GM19351 (cell line): ENCODE results near the gene FAM8A1.
A peak's percentile ranks its signal among the peaks of the same experiment; 100 is the strongest.

ENCODE experiments used
- ATAC-seq: cut with Tn5 transposase; IDR thresholded peaks from one replicate; pipeline ENCODE4 v1.9.1; 2021; ENCODE audit warnings: mild to moderate bottlenecking, moderate library complexity; ENCODE audit not compliant: unreplicated experiment

Gene FAM8A1

GRCh38 chr6:17600527-17601385, 654 bp downstream of the FAM8A1 start:
- peak; percentile 54 for ATAC-seq

GRCh38 chr6:17601386-17601703, 1.2 kb downstream of the FAM8A1 start:
- ATAC-seq, result no peak

- no peak for ATAC-seq
Measured at GRCh38 chr6:17602888-17603287, 2.8 kb downstream of the FAM8A1 start.

- no peak for ATAC-seq
Measured at GRCh38 chr6:17606606-17607005, 6.5 kb downstream of the FAM8A1 start.

- ATAC-seq, result no peak
Measured at GRCh38 chr6:17610835-17611234, 10.7 kb downstream of the FAM8A1 start.

- no peak for ATAC-seq
Measured at GRCh38 chr6:17612048-17612447, 11.9 kb downstream of the FAM8A1 start.

DNA sequence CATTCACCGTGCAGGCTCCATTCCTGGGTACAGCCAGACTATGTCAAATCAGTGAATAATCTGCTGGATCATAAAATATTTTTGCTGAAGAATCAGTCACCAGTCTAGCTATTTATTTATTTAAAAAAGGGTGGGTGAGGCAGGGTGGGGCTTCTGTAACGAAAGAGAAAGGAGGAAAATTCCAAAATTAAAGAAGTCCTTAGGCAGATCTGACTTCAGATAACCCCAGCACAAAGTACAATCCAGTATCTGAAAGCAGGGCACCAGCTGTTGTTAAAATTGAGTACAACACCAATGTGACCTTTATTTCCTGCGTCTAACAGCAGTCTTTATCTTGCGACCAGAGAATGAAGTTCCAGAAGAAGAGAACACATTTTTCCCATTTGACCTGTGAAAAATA, 15.7 kb downstream of the FAM8A1 start:
- ATAC-seq, result no peak

DNA sequence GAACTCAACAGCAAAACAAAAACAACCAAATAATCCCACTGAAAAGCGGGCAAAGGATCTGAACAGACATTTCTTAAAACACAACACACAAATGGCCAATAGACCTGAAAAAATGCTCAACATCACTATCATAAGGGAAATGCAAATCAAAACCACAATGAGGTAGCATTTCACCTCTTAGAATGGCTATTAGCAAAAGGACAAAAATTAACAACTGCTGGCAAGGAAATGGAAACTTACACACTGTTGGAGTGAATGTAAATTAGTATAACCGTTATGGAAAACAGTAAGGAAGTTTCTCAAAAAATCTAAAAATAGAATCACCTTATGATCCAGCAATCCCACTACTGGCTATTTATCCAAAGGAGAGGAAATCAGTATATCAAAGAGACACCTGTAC, 20.9 kb downstream of the FAM8A1 start:
- ATAC-seq, result peak; percentile 88

DNA sequence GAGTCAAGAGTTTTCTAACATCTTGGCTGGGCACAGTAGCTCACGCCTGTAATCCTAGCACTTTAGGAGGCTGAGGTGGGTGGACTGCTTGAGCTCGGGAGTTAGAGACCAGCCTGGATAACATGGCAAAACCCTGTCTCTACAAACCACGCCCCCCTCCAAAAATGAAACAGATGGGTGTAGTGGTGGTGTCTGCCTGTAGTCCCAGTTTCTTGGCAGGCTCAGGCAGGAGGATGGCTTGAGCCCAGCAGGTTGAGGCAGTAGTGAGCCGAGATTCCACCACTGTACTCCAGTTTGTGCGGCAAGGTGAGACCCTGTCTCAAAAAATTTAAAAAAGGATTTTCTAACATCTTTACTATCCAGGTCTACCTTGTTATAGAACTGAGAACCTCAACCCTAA, 22.0 kb downstream of the FAM8A1 start:
- ATAC-seq, result no peak

DNA sequence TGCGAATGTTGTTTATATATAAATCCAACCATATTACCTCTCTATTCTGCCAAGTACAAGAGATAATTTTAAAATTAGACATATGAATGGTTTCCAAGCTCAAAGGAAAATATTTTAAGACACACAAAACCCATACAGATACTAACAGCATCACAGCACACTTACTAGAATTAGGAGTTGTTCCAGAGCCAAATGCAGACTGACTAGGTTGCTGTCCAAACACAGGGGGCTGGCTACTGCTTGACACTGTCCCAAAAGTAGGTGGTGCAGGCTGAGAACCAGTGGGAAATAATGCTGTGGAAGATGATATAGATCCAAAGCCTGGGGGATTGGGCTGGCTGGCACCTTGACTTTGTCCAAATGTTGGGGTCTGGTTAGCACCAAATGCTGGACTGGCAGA, 24.3 kb downstream of the FAM8A1 start:
- no peak for ATAC-seq

GRCh38 chr6:17628873-17629272, 28.8 kb downstream of the FAM8A1 start:
- ATAC-seq, result peak; percentile 83

- no peak for ATAC-seq
Measured at GRCh38 chr6:17629824-17630510, 29.9 kb downstream of the FAM8A1 start.

DNA sequence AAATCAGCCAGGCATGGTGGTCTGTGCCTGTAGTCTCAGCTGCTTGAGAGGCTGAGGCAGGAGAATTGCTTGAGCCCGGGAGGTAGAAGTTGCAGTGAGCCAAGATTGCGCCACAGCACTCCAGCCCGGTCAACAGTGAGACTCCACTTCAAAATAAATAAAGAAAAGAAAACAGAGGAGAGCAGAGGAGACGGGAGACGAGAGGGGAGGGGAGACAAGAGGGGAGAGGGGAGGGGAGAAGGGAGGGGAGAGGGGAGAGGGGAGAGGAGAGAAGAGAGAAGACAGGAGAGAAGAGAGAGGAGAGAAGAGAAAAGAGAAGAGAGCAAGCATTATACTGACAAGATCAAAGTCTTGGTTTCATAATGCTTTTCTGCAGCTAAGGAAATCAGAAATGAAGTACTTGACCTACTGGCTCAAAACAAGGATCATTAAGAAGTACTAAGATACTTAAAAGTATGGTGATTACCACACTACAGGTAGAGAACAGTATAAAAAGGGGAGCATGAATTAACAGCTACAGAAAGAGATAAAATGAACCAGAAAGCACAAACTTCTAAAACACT, 30.5 kb downstream of the FAM8A1 start:
- no peak for ATAC-seq

DNA sequence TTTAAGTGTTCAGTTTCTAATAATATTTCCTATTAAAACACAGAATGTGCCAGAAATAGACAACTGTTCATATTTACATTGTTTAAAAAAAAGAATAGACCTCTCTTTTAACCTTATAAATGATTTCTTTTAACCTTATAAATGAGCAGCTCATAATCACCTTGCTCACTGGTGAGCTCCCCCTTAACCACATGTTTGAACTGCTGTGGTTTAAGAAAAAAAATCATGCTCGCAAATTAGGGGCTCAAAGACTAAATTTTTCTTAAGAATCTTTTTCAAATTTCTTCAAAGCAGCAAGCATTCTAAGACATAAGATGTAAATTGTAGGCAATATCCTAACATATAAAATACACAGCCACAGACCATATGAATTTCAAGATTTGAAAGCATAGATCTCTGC, 32.8 kb downstream of the FAM8A1 start:
- ATAC-seq, result no peak

DNA sequence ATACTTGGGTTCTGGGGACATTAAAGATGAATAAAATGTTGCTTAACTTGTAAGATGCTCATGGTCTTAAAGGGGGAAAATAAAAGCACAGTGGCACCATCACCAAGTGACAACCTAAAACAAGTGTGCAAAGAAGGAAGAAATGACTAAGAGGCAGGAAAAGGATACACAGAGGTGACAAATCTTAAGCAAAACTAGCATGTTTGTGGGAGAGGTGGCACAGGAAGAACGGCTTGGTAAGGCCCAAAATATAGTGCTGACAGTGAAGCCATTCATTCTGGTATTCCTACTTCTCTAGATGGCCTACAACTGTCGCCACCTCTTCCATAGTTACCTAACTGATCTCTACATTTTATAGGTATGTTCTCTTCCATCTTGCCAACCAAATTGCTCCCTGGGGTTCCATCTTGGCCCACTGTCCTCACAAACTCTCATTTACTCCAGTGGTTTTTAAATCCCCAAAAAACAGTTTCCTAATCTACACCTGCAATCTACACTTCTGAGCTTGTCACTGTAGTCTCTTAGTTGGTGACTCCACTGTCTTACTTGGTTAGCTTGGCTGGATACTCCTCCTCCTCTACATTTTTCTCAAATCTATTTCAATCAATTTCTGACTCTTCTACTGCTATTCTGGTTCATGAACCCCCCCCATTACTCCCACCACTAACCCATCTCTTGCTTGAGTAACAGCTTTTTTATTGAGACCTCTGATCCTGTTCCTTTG, 33.5 kb downstream of the FAM8A1 start:
- ATAC-seq, result no peak

- ATAC-seq, result no peak
Measured at GRCh38 chr6:17635568-17635967, 35.5 kb downstream of the FAM8A1 start.

DNA sequence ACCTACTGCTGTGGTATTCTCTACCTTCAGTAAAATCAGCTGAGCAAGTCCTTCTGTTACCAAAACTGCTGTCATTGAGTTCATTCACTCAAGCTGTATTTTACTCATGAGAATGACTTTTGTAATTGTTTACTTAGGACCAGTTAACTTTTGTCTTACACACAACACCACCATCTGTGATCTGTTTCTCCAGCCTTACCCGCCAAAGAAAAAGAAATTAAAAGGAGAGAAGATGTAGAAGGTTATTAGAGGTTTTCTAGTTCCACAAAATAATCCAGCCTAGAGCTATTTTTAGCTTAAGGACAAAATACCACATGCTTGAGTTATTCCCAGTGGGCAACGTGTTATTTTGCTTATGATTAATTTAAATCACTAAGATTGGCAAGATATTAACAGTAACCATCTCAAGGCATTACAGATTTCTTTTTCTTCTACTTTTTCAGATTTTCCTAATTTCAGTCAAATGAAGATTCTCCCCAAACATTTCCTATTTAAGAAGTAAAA, 38.2 kb downstream of the FAM8A1 start:
- no peak for ATAC-seq

DNA sequence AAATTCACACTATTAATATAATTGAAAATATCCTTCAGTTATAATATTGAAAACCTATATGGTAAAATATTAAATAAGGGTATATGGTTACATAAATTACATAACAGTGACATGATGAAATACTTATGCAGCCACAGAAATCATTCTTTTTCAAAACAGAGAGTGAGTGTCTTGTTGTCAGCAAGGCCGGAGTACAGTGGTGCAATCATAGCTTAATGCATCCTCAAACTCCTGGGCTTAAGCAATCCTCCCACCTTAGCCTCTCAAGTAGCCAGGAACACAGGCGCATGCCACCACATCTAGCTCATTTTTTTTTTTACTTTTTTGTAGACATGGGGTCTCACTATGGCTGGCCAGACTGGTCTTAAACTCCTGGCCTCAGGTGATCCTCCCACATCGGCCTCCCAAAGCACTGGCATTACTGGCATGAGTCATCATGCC, 40.4 kb downstream of the FAM8A1 start:
- ATAC-seq, result no peak

- no peak for ATAC-seq
Measured at GRCh38 chr6:17648745-17649144, 48.6 kb downstream of the FAM8A1 start.

DNA sequence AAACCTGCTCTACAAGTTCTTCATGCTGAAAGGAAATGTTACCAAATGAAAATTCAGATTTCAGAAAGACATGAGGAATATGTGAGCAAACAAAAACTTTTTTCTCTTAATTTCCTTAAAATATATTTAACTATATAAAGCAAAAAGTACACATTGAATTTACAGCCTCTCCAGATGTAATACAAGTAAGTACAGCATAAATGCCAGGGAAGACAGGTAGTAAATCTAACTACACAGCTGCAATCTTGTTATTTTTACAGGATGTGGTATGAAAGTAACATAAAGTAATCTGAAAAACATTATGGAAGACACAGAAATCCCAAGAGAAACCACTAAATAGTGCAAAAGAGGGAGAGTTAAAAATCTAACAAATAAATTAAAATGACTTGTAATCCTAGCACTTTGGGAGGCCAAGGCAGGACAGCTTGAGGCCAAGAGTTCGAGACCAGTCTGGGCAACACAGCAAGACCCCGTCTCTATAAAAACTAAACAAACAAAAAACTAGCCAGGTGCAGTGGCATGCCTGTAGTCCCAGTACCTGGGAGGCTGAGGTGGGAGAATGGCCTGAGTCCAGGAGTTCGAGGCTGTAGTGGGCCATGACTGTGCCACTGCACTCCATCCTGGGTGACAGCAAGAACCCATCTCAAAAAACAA, 50.7 kb downstream of the FAM8A1 start:
- no peak for ATAC-seq
